ENCODE measurements around the gene CEP95. TPM values are rescaled to one million over a fixed set of nuclear protein-coding genes. Genes with fewer than 3 reads are reported as not detected.

Gene CEP95
- total and polyA plus RNA-seq, 9 donors = 35.5 to 62.7 (median 42.0) TPM

DNA sequence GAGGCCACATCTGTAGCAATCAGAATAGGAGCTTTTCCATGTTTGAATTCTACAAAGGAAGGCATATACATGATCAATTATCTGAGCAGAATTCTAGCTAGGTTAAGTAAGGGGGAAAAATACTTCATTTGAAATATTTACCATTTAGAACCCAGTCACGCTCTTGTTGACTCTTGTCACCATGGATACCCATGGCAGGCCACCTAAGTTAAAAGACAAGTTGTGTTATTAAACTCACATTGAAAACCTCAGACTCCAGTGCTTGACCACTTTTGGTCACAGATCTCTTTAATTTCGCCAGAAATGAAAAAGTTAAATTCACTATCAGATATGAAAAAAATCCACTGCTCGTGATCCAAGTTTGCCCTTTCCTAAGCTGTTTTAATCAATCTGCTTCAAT lies 4.8 kb upstream of the CEP95 start:
- WGBS (ENCODE audit: insufficient coverage) = 73% methylated on average over 3 of the region's 3 CpGs
- no peak overlapping the region for H3K4me3 ChIP-seq (ENCODE audit: low read length)
- no peak overlapping the region for H3K27ac ChIP-seq (ENCODE audit: low read length)

DNA sequence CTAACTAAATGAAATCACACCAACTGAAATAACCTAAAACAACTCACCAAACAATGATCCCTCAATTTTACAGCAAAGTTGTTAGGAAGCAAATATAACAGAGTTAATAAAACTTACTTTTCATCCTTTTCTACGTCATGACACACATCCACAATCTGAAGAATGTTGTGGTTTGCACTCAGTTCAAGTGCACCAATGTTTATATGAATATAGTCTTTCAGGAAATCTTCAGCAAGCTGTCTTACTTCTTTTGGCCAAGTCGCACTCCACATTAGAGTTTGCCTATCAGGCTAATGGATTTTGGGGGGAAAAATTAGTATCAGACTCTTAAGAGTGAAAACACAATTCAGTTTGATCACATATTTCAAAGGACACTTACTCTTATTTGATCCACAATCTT lies 4.0 kb upstream of the CEP95 start:
- Histone ChIP-seq H3K36me3 (ENCODE audit: control insufficient read depth, insufficient read depth, low read length) (peaks cover 56% of the 10 kb centered on the region), H3K27me3 (ENCODE audit: control insufficient read depth, insufficient read depth, low read length) (peaks cover 3% of the 10 kb centered on the region), H3K4me1 (ENCODE audit: control insufficient read depth, insufficient read depth, low read length) (peaks cover 11% of the 10 kb centered on the region), H3K27ac (ENCODE audit: low read length) (peak overlapping the region; percentile 38), H3K9me3 (replicated peaks; ENCODE audit: control insufficient read depth, low read depth, low read length) (no peaks in the 10 kb centered on the region), H3K4me3 (ENCODE audit: low read length) (no peak overlapping the region)
- WGBS (ENCODE audit: insufficient coverage) = no CpG with 5 or more reads among the region's 2 CpGs
- DNase-seq = no peak

More for the DNA sequence above, 4.8 kb upstream of the CEP95 start:
- Histone ChIP-seq H3K4me1 (ENCODE audit: control insufficient read depth, insufficient read depth, low read length) (peaks cover 15% of the 10 kb centered on the region), H3K9me3 (replicated peaks; ENCODE audit: control insufficient read depth, low read depth, low read length) (no peaks in the 10 kb centered on the region), H3K36me3 (ENCODE audit: control insufficient read depth, insufficient read depth, low read length) (peaks cover 60% of the 10 kb centered on the region), H3K27me3 (ENCODE audit: control insufficient read depth, insufficient read depth, low read length) (peaks cover 3% of the 10 kb centered on the region)
- no peak for DNase-seq

DNA sequence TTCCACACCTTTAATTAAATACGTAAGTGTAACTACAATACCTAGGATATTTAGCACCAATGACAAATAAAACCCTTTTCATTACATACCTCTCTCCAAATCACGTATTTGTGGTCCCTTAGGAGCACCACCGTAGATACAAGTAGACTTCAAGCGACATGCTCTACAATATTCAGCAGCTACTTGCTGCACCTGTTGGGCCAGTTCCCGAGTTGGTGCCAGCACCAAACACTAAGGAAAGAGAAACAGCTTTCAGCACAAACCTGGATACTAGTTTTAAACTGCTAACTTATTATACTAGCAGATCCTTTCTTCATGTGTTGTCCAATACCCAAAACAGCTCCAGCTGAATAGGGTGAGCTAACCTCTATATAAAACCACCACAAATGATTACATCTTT lies 3.4 kb upstream of the CEP95 start:
- peaks cover 54% of the 10 kb centered on the region for H3K36me3 ChIP-seq (ENCODE audit: control insufficient read depth, insufficient read depth, low read length)
- H3K27ac ChIP-seq (ENCODE audit: low read length) = peak overlapping the region; percentile 38
- no peak overlapping the region for H3K4me3 ChIP-seq (ENCODE audit: low read length)
- peaks cover 11% of the 10 kb centered on the region for H3K4me1 ChIP-seq (ENCODE audit: control insufficient read depth, insufficient read depth, low read length)
- DNase-seq = no peak
- WGBS (ENCODE audit: insufficient coverage) = 69% methylated on average over 5 of the region's 5 CpGs
- H3K9me3 ChIP-seq (replicated peaks; ENCODE audit: control insufficient read depth, low read depth, low read length) = no peaks in the 10 kb centered on the region
- H3K27me3 ChIP-seq (ENCODE audit: control insufficient read depth, insufficient read depth, low read length) = peaks cover 3% of the 10 kb centered on the region

DNA sequence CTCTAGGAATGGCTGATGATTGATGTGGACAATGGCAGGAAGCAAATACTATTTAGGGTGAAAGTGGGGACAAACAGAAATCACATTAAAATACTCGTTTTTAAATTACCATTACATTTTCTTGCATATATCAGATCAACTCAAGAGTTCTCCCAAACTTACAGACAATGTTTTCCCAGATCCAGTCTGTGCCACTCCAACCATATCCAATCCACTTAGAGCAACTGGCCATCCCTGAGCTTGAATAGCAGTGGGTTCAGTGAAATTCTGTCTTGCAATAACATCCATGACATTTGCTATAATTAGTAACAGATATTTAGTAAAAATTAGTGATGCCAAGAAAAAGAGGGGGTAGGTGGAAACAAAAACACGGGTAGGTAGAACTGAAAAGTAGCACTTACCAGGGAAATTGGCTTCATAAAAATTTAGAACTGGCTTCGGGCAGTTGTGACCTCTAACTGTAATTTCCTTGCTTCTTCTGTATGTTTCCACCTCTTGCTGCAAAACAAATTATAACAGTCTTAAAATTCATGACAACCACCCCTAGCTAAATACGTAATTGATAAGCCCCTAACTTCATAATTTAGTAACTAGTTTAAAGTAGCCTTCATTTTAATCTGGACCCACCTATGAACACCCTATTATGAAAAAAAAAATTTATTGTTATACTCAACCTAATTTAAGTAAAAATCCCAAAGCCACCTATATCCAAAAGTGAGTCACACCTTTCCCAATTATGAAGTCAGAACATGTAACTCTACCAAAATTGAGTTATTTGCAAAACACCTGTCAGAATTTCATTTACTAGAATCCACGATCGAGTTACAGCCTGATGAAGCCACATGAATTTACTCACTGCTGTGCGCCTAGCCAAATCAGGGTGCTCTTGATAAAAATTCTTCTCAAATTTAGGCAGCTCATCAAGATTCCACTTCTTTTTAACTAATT lies 2.7 kb upstream of the CEP95 start:
- H3K27me3 ChIP-seq (ENCODE audit: control insufficient read depth, insufficient read depth, low read length) = peaks cover 3% of the 10 kb centered on the region
- WGBS (ENCODE audit: insufficient coverage) = 28% methylated on average over 4 of the region's 7 CpGs
- no peaks in the 10 kb centered on the region for H3K9me3 ChIP-seq (replicated peaks; ENCODE audit: control insufficient read depth, low read depth, low read length)
- peak; percentile 35 for DNase-seq
- peak overlapping the region; percentile 100 for H3K27ac ChIP-seq (ENCODE audit: low read length)
- peaks cover 52% of the 10 kb centered on the region for H3K36me3 ChIP-seq (ENCODE audit: control insufficient read depth, insufficient read depth, low read length)
- peaks cover 15% of the 10 kb centered on the region for H3K4me1 ChIP-seq (ENCODE audit: control insufficient read depth, insufficient read depth, low read length)
- peak overlapping the region; percentile 100 for H3K4me3 ChIP-seq (ENCODE audit: low read length)

DNA sequence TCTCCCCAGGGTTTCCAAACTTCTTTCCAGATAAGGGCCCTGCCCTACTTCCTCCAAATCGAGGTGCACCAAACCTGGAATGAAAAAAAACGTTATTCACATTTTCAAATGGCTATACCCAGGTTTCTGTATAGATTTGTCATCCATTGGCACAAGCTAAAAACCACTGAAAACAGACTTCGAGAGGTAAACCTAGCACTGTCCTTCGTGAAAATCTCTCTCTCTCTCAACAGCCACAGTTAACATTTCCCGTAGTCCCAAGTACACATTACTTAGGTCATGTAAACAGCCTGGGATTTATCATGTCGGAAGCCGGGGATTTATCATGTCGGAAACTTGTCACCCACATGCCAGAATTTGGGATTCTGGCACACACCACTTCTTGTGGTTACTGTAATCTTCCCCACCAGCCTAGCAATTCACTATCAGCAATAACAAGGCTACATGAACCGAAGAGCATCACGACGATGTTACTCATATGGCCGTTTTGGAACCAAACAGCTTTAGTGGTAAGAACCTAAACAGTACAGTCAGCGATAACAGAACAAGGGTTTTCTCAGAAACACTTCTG lies 1.9 kb upstream of the CEP95 start:
- Histone ChIP-seq H3K4me3 (ENCODE audit: low read length) (peak overlapping the region; percentile 100), H3K27ac (ENCODE audit: low read length) (peak overlapping the region; percentile 100), H3K9me3 (replicated peaks; ENCODE audit: control insufficient read depth, low read depth, low read length) (no peaks in the 10 kb centered on the region), H3K27me3 (ENCODE audit: control insufficient read depth, insufficient read depth, low read length) (peaks cover 3% of the 10 kb centered on the region), H3K36me3 (ENCODE audit: control insufficient read depth, insufficient read depth, low read length) (peaks cover 54% of the 10 kb centered on the region), H3K4me1 (ENCODE audit: control insufficient read depth, insufficient read depth, low read length) (peaks cover 18% of the 10 kb centered on the region)
- no peak for DNase-seq
- WGBS (ENCODE audit: insufficient coverage) = 0% methylated on average over 11 of the region's 13 CpGs

DNA sequence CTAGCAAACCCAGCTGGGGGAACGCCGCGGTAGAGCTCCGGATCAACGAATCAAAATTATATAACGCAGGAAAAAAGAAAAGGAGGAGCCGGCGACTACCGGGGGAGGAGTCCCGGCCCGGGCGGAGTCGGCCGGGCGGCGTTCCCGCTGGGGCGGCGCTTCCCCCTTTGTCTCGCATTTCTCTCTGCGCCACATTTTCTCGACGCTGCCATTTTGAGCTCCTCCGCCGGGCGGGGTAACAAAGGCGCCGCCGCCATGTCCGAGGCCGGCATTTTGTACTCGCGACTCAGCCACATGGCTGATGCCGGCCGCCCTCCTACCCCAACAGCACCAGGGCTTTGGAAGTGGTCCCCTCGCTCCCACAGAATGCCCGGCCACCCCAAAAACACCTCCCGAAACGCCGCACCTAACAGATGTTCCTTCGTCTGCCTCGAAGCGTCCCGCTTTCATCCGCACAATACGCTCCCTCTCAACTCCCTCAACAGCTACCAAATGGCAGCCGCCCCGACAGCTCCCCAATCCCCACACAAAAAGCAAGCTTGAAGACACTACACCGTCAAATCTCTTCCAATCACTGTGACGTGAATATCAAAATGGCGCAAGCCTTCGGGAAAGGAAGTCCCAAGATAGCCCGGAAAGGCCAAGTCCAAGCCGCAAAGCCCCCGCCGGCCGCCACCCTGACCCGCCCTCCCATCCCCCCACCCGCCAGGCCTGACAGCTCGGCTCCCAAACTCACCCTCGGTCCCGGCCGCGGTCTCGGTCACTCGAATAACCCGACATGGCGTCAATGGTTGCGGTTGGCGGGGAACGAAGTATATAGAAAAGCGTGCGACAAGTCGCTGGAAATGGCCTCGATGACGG lies 1.2 kb upstream of the CEP95 start:
- no peaks in the 10 kb centered on the region for H3K9me3 ChIP-seq (replicated peaks; ENCODE audit: control insufficient read depth, low read depth, low read length)
- peak overlapping the region; percentile 100 for H3K27ac ChIP-seq (ENCODE audit: low read length)
- peaks cover 54% of the 10 kb centered on the region for H3K36me3 ChIP-seq (ENCODE audit: control insufficient read depth, insufficient read depth, low read length)
- H3K4me3 ChIP-seq (ENCODE audit: low read length) = peak overlapping the region; percentile 100
- peak; percentile 99 for DNase-seq
- peaks cover 18% of the 10 kb centered on the region for H3K4me1 ChIP-seq (ENCODE audit: control insufficient read depth, insufficient read depth, low read length)
- peaks cover 3% of the 10 kb centered on the region for H3K27me3 ChIP-seq (ENCODE audit: control insufficient read depth, insufficient read depth, low read length)
- 0% methylated on average over 68 of the region's 76 CpGs for WGBS (ENCODE audit: insufficient coverage)

DNA sequence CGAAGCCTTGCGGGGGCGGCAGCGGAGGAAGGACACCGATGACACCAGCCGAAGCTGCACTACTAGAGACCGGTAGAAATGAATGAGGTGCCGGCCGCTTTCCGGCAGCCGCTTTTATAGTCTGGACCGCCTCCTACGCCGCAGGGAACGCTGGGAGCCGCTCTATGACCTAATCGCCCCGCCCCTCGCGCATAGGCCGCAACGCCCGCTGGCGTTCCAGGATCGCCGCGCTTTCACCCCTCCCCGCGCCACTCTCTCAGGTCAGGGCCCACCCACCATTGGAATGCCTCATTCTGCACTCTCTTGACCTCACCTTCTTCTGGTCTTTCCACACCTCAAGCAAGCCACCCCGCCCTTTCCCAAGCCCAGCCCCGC lies 589 bp upstream of the CEP95 start, which contains the start of gene DDX5:
DDX5 (minus strand) TSS at position 89 of the 375 bp plus-strand sequence. CDS start 170 bp downstream, outside the sequence.
- peaks cover 51% of the 10 kb centered on the region for H3K36me3 ChIP-seq (ENCODE audit: control insufficient read depth, insufficient read depth, low read length)
- 0% methylated on average over 29 of the region's 31 CpGs for WGBS (ENCODE audit: insufficient coverage)
- H3K9me3 ChIP-seq (replicated peaks; ENCODE audit: control insufficient read depth, low read depth, low read length) = no peaks in the 10 kb centered on the region
- H3K27me3 ChIP-seq (ENCODE audit: control insufficient read depth, insufficient read depth, low read length) = peaks cover 3% of the 10 kb centered on the region
- H3K4me3 ChIP-seq (ENCODE audit: low read length) = peak within 1 kb of the TSS; percentile 100
- H3K4me1 ChIP-seq (ENCODE audit: control insufficient read depth, insufficient read depth, low read length) = peaks cover 18% of the 10 kb centered on the region
- peak; percentile 98 for DNase-seq
- H3K27ac ChIP-seq (ENCODE audit: low read length) = peak within 1 kb of the TSS; percentile 100

DNA sequence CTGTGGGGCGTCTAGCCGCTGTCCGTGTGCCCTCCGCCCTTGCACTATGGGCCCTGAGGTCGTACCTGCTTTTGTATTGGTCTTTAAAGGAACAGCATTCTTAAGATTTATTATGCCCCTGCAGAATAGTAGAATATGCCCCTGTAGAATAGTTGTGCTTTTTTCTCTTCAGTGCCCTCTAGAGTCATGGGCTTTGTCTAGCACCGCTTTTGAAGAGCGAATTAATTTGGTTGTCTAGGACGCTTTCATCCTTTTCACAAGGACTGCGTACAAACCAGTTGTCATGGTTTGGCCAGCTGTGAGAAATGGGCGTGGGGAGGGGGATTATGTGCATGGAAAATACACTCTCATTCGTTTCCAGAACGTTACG lies 621 bp downstream of the CEP95 start:
- H3K4me3 ChIP-seq (ENCODE audit: low read length) = peak overlapping the region; percentile 100
- H3K27ac ChIP-seq (ENCODE audit: low read length) = peak overlapping the region; percentile 100
- peaks cover 42% of the 10 kb centered on the region for H3K36me3 ChIP-seq (ENCODE audit: control insufficient read depth, insufficient read depth, low read length)
- DNase-seq = peak; percentile 92
- peaks cover 3% of the 10 kb centered on the region for H3K27me3 ChIP-seq (ENCODE audit: control insufficient read depth, insufficient read depth, low read length)
- peaks cover 18% of the 10 kb centered on the region for H3K4me1 ChIP-seq (ENCODE audit: control insufficient read depth, insufficient read depth, low read length)
- WGBS (ENCODE audit: insufficient coverage) = 0% methylated on average over 2 of the region's 13 CpGs
- H3K9me3 ChIP-seq (replicated peaks; ENCODE audit: control insufficient read depth, low read depth, low read length) = no peaks in the 10 kb centered on the region

DNA sequence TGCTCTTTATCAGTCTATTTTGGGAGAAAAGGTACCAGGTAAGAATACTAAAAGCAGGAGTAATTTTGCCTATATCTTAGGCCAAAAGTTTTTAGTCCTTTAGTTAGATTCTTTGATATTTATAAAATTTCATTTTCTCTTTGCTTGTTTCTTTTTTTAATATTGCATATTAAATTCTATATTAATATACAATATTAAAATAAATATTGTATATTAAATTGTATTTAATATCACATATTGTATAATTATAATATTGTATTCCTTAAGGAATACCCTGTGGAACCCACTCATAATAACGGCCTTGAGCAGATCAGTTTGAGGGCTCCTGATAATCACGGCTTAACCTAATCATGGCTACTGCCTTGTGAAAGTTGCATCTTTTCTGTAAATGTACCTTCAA lies 1.9 kb downstream of the CEP95 start:
- no peaks in the 10 kb centered on the region for H3K9me3 ChIP-seq (replicated peaks; ENCODE audit: control insufficient read depth, low read depth, low read length)
- H3K27ac ChIP-seq (ENCODE audit: low read length) = no peak overlapping the region
- H3K27me3 ChIP-seq (ENCODE audit: control insufficient read depth, insufficient read depth, low read length) = peaks cover 3% of the 10 kb centered on the region
- peaks cover 38% of the 10 kb centered on the region for H3K36me3 ChIP-seq (ENCODE audit: control insufficient read depth, insufficient read depth, low read length)
- peaks cover 15% of the 10 kb centered on the region for H3K4me1 ChIP-seq (ENCODE audit: control insufficient read depth, insufficient read depth, low read length)
- no peak for DNase-seq
- no peak overlapping the region for H3K4me3 ChIP-seq (ENCODE audit: low read length)
- 100% methylated on average over 2 of the region's 2 CpGs for WGBS (ENCODE audit: insufficient coverage)
